ENCODE results near the gene KLF13.
A peak's percentile ranks its signal among the peaks of the same experiment; 100 is the strongest.

The KLF13 gene

DNA sequence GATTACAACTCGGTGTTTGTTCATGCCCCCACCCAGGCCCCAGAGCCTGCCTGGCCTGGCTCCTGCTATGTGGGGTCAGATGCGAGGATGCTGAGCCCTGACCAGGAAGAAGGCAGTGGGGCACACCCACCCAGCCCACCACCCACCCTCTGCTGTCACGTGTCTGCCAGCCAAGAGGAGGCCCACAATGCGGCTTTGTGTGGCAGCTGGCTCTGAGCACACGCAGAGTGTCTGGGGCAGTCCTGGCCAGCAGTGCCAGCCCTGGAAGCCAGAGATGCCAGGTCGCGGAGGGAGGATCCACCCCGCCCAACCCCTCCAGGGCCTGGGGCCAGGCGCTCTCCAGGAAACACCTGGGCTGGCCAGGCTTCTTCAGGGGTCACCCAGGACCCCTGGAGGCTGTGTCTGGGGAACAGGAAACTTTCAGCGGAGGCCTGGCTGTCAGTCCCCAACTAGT lies 26.4 kb upstream of the KLF13 start:
- peak overlapping the region; percentile 93 for H3K27ac ChIP-seq (ENCODE audit: low read depth, low read length, poor library complexity, severe bottlenecking)
- H3K36me3 ChIP-seq (ENCODE audit: insufficient read depth, low read length): no peaks in the 10 kb centered on the region
- no peak overlapping the region for H3K4me3 ChIP-seq (ENCODE audit: low read depth, low read length, poor library complexity, severe bottlenecking)
- H3K9me3 ChIP-seq (ENCODE audit: low read length): no peaks in the 10 kb centered on the region
- peaks cover 57% of the 10 kb centered on the region for H3K4me1 ChIP-seq (ENCODE audit: insufficient read depth, low read length, severe bottlenecking)
- H3K9me2 ChIP-seq (ENCODE audit: low read depth, low read length): no peaks in the 10 kb centered on the region
- peak overlapping the region; percentile 49; the same call in 1 of the 2 replicates for H3K4me2 ChIP-seq (ENCODE audit: low read length)
- H3K79me2 ChIP-seq (ENCODE audit: insufficient read depth, low read length): no peaks in the 10 kb centered on the region
- no peaks in the 10 kb centered on the region for H3K27me3 ChIP-seq (ENCODE audit: insufficient read depth, low read length)
- 0 out of 2 replicates have a peak, but pooled peaks cover 3% of the 10 kb centered on the region for H3F3A ChIP-seq (ENCODE audit: insufficient read depth, low read length)
- no peaks in the 10 kb centered on the region for H4K20me1 ChIP-seq (ENCODE audit: insufficient read depth, low read length)
- TF ChIP-seq, protein P1, sequence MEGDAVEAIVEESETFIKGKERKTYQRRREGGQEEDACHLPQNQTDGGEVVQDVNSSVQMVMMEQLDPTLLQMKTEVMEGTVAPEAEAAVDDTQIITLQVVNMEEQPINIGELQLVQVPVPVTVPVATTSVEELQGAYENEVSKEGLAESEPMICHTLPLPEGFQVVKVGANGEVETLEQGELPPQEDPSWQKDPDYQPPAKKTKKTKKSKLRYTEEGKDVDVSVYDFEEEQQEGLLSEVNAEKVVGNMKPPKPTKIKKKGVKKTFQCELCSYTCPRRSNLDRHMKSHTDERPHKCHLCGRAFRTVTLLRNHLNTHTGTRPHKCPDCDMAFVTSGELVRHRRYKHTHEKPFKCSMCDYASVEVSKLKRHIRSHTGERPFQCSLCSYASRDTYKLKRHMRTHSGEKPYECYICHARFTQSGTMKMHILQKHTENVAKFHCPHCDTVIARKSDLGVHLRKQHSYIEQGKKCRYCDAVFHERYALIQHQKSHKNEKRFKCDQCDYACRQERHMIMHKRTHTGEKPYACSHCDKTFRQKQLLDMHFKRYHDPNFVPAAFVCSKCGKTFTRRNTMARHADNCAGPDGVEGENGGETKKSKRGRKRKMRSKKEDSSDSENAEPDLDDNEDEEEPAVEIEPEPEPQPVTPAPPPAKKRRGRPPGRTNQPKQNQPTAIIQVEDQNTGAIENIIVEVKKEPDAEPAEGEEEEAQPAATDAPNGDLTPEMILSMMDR (IDR thresholded peaks at IDR 0.05; ENCODE audit: low read length): no peak
- TF ChIP-seq EZH2 (IDR thresholded peaks at IDR 0.05; ENCODE audit: borderline replicate concordance, low read length): no peak
- H3K9ac ChIP-seq (ENCODE audit: low read length): peak overlapping the region; percentile 18; the same call in 1 of the 2 replicates
- no peak overlapping the region for H2AFZ ChIP-seq (ENCODE audit: low read length)

DNA sequence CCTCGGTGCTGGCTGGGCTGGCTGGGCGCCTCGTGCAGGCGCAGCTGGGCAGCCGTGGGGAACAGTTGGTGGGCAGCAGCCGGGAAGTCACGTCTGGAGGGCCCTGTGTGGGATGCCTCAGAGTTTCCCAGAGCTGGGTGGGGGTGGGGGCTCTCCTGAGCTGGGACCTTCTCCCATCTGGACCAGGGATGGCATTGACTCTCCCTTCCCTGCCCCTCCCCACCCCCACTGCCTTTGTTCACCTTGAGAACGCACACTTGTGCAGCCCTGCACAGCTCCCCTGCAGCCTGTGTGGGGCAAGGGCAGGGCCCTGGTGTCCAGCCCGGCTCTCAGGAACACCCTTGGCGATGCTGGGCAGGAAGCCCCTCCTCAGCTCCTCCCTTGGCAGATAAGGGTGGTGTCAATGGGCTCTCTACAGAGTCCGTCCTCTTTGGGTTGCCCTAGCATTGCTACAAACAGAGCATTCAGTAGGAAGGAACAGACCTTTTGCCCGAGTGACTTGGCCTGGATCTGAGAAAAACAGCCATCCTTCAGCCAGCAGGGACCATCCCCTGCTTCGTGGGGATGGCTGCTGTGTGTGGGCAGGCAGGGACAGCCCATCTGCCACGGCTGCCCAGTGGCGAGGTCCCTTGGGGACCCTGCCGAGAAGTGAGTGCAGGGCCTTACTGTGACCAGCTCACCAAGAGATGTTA lies 25.5 kb upstream of the KLF13 start:
- peak overlapping the region; percentile 93 for H3K27ac ChIP-seq (ENCODE audit: low read depth, low read length, poor library complexity, severe bottlenecking)
- no peaks in the 10 kb centered on the region for H3K9me2 ChIP-seq (ENCODE audit: low read depth, low read length)
- H3K79me2 ChIP-seq (ENCODE audit: insufficient read depth, low read length): no peaks in the 10 kb centered on the region
- TF ChIP-seq EZH2 (IDR thresholded peaks at IDR 0.05; ENCODE audit: borderline replicate concordance, low read length): no peak
- TF ChIP-seq, protein P1 (IDR thresholded peaks at IDR 0.05; ENCODE audit: low read length): no peak
- no peak overlapping the region for H2AFZ ChIP-seq (ENCODE audit: low read length)
- H3K9ac ChIP-seq (ENCODE audit: low read length): peak overlapping the region; percentile 62
- no peaks in the 10 kb centered on the region for H3K9me3 ChIP-seq (ENCODE audit: low read length)
- H4K20me1 ChIP-seq (ENCODE audit: insufficient read depth, low read length): no peaks in the 10 kb centered on the region
- H3K4me1 ChIP-seq (ENCODE audit: insufficient read depth, low read length, severe bottlenecking): peaks cover 66% of the 10 kb centered on the region
- H3K27me3 ChIP-seq (ENCODE audit: insufficient read depth, low read length): no peaks in the 10 kb centered on the region
- H3K4me3 ChIP-seq (ENCODE audit: low read depth, low read length, poor library complexity, severe bottlenecking): peak overlapping the region; percentile 14
- H3K36me3 ChIP-seq (ENCODE audit: insufficient read depth, low read length): no peaks in the 10 kb centered on the region
- H3F3A ChIP-seq (ENCODE audit: insufficient read depth, low read length): 0 out of 2 replicates have a peak, but pooled peaks cover 3% of the 10 kb centered on the region
- peak overlapping the region; percentile 49 for H3K4me2 ChIP-seq (ENCODE audit: low read length)

DNA sequence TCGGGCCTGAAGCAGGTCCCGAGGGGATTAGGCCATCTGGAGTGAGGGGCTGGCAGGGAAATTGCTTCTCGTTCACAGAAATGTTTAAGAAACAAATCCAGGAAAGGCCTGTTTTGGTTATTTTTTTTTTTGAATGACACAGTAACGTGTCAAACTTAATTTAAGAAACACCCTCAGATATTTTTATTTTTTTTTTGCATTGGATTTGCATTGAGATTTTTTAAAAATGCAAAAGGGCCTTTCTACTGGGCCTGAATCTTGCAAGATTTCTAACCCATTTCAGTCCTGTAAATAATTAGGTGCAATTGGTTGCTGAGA lies 25.0 kb upstream of the KLF13 start:
- H4K20me1 ChIP-seq (ENCODE audit: insufficient read depth, low read length): no peaks in the 10 kb centered on the region
- H3K4me3 ChIP-seq (ENCODE audit: low read depth, low read length, poor library complexity, severe bottlenecking): peak overlapping the region; percentile 47
- H3K36me3 ChIP-seq (ENCODE audit: insufficient read depth, low read length): no peaks in the 10 kb centered on the region
- TF ChIP-seq, protein P1 (IDR thresholded peaks at IDR 0.05; ENCODE audit: low read length): no peak
- TF ChIP-seq EZH2 (IDR thresholded peaks at IDR 0.05; ENCODE audit: borderline replicate concordance, low read length): no peak
- H3K4me2 ChIP-seq (ENCODE audit: low read length): peak overlapping the region; percentile 49
- H2AFZ ChIP-seq (ENCODE audit: low read length): no peak overlapping the region
- H3K4me1 ChIP-seq (ENCODE audit: insufficient read depth, low read length, severe bottlenecking): peaks cover 71% of the 10 kb centered on the region
- H3K9me3 ChIP-seq (ENCODE audit: low read length): no peaks in the 10 kb centered on the region
- no peaks in the 10 kb centered on the region for H3K27me3 ChIP-seq (ENCODE audit: insufficient read depth, low read length)
- peak overlapping the region; percentile 93 for H3K27ac ChIP-seq (ENCODE audit: low read depth, low read length, poor library complexity, severe bottlenecking)
- H3F3A ChIP-seq (ENCODE audit: insufficient read depth, low read length): 0 out of 2 replicates have a peak, but pooled peaks cover 3% of the 10 kb centered on the region
- H3K79me2 ChIP-seq (ENCODE audit: insufficient read depth, low read length): no peaks in the 10 kb centered on the region
- no peaks in the 10 kb centered on the region for H3K9me2 ChIP-seq (ENCODE audit: low read depth, low read length)
- peak overlapping the region; percentile 62 for H3K9ac ChIP-seq (ENCODE audit: low read length)

Data from OCI-LY1 (cell line).